DMS79 (cell line): ENCODE measurements around the gene GRIA1.

ENCODE experiments used
- DNase-seq: peaks from one replicate; lab custom pipeline; 2025; lab: John Stamatoyannopoulos, UW

The GRIA1 gene

DNA sequence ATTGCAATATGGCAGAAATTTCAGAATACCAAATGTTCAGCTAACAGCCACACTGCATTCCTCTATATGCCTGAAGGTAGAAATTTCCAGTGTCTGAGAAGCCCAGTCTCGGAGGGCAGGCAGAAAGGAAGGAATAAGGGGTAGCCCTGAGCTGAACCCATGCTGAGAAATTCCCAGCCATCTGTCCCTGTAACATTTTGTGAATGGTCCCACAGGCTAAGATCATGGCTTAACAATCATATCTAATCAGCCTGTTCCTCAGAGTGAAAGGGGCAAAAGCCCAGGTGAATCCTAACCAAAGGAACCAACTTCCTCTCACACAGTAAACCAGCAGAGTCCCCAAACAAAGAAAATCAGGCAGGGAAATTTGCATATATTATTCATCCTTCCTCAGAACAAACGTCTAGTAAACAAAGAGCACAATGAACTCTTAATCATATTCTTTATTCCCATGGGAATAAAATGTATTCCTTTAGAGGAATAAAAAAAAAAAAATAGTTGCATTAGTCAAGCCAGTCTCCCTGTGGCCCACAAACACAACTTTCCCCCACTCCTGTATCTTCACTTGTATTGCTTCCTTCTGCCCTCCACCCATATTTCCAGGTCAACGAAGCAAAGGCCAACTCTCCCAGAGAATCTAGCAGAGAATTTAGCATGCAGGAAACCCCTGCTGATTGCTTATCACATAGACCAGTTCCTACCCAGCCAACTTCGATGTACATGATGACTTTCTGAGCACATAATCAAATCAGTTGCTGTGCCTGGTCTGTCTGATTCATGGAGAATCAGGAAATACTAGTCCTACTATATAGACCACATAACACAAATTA, 290.6 kb downstream of the GRIA1 start:
- DNase-seq, result no peak

DNA sequence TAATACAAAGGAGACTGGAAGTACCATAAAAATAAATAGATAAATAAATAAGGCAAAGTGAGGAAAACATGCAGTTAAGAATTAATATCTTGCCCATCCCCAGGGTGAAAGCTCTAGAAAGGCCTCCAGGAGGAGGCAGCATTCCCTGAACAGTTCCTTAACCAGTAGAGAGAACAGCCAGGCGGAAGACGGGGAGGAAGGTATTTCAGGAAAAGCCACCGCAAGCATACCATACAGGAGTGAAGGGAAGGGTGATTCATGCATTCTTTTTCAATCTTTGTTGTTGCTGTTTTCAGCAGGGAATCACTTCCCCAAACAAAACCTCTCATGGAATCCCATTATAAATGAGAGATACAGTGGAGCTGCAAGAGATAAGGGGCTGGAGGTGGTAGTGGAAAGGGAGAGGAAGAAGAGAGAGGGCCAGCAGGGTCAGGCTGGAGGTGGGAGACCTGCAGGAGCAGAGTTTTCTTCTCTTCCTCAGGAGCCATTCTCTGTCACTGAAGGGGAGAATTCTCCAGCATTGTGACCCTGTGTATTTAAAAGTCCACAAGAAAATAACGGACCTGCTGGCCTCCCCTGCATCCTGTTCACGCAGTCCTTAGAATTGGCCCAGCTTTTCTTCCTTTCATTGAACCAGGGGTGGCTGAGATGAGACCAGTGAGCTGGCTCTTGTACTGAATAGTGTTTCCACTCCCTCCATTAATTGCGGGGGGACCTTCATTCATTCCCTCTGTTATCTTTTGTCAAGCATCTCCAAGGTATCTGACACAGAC, 292.3 kb downstream of the GRIA1 start:
- DNase-seq, result no peak

DNA sequence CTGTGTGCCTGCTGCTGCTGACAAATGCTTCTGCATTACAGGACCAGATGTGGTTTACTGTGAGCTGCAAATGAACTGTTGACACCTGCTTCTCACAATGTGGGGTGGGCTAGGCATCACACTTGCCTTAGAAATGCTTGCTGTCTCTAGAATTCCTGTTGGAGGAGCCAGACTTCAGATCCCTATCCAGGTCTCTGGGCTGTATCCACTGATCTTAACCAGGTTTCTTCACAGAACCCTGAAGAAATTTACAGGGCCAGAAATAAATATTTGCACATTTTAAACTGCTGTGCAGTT, 292.8 kb downstream of the GRIA1 start:
- no peak for DNase-seq

DNA sequence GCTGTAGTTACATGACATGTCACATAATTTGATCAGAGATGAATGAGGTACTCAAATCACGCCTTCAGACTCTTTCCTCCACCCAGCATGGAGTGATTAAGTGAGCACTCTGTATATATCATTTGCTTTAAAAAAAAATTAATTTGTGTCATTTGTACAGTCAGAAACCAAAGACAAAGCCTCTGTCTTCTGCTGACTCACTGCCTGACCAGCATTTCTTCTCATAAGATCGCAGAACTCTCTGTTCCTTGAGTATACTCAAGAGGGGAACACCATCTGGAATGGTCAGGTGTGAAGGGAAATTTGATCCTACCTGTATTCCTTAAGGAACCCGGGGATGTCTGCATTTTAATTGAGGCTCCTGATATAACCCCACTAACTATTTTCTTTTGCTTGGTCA, 293.8 kb downstream of the GRIA1 start:
- no peak for DNase-seq

DNA sequence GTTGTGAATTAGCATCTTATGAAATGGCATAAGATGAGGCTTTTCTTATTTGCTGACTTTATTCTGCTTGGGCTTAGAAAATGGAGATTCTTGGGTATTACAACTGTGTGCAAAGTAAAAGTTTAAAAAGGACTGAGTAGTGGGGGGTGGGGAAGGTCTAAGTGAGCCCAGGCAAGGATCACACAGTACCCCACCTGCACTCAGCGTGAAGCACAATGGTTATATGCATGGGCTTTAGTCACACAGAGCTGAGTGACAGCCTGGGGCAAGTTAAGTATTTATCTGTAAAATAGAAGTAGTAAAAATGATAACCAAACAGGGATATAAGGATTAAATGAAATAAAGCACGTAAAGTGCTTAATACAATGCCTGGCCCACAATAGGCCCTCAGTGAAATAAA, 300.9 kb downstream of the GRIA1 start:
- DNase-seq, result no peak

DNA sequence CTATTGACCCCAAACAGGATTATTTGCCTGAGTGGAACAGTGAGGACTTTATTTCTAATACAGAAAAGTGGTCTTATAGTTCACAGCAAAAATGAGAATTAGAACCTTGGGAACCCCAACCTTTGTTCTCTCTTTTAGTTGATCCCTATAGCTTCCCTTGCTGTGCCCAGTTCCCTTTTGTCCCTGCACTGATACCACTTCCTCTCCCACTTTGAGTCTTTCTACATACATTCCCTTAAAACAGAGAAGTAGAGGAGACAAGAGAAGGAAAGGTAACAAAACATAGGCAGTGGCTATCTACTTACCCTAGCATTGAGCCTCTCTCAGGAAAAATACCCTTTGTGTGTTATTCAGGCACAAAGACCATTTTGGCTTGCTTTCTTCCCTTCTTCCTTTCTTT, 301.8 kb downstream of the GRIA1 start:
- no peak for DNase-seq

DNA sequence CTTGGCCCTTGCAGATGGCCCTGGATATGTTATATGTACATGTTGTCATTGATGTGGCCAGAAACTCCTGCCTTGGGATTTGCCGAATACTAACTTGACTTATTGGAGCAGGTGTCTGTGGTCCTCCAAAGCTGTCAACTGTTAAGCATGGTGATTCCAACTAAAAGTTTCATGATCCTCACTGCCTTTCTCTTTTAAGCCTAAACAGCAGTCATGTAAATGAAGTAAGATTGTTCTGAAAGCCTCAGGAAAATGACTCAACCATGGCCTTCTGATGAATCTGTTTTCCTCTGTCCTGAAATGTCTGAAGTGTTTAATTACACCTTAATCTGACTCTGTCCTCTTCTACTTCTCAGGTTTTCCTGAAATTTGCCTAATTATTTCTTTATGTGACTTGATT, 303.2 kb downstream of the GRIA1 start:
- DNase-seq, result no peak

DNA sequence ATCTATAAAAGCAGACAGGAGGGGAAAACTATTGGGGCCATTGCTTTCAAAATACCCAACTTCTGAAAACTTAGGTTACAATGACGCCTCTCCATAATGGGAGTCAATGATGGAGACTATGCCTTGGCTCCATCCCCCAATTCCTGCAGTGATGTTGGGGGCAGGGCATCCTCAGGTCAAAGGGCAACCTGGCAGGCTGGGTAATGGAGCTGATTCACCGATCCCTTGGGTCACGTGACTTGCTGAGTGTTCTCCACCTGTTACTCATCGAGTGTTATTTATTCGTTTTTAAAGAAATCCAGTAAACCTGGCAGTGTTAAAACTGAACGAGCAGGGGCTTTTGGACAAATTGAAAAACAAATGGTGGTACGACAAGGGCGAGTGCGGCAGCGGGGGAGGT, 303.9 kb downstream of the GRIA1 start:
- no peak for DNase-seq

DNA sequence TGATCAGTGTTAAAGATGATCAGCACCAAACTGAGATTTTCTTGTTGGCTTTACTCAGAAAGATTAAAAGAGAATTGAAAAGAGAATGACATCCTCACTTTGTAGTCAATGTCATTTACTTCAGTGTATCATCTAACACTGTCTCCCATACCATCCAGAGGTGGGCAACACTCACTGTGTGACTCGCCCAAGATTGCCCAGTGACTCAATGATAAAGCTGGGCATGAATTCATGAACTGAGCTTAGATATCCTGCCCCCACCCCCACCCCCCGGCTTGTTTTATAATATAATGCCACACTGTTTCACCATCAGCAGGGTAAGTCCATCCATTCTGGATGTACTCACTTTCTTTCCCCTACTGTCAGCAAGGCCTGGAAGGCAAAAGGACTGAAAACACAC, 306.1 kb downstream of the GRIA1 start:
- no peak for DNase-seq

DNA sequence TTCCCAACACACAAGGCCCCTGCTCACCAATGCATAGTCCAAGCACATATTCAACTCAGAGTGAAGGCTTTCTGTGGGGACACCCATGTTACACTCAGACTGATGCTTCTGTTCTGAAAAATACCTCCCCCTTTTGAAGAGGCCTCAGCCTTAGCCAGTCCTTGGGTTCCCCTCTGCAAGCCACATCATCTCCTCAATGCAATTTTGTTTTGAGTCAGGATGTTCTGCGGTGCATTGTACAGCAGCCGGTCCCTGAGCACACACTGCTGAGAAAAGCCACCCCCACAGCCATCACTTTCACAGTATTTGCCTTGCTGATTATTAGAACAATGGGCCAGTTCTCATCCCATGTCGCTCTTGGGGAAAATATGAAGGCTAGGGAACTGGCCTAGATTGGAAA, 307.0 kb downstream of the GRIA1 start:
- no peak for DNase-seq

DNA sequence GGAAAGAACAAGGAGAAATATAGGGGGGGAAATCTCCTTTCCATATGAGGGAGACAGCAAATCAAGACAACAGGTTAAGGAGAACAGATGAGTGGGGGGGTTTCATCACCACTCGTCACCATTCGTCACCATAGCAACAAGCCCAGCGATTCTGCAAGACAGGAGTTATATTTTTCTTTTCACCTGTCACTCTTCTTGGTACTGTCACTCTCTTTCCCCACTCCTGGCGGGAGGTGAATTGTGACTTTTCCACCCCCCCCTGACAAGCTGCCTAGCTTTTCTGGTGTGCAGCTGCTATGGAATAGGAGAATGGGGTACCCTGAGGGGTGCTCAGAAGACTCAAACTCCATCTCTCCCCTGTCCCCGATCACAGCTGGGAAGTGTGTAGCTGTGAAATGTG, 308.4 kb downstream of the GRIA1 start:
- DNase-seq, result no peak

DNA sequence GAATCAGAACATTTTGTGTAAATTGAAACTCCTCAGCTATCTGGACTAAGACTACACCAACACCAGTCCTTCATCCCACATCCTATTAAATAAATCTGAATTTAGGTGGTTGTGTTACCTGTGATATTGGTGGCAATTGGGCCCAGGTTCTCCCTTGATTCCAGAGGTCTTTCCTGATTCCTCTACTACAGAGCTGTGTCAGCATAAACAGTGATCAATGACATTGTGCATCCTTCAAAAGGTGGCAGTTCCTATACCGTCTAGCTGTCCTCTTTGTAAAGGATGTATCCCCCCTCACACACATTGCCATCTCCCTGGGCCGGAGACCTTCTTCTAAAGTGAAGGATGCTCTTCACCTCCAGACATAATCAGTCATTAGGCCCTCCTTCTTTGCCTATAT, 309.0 kb downstream of the GRIA1 start:
- no peak for DNase-seq

DNA sequence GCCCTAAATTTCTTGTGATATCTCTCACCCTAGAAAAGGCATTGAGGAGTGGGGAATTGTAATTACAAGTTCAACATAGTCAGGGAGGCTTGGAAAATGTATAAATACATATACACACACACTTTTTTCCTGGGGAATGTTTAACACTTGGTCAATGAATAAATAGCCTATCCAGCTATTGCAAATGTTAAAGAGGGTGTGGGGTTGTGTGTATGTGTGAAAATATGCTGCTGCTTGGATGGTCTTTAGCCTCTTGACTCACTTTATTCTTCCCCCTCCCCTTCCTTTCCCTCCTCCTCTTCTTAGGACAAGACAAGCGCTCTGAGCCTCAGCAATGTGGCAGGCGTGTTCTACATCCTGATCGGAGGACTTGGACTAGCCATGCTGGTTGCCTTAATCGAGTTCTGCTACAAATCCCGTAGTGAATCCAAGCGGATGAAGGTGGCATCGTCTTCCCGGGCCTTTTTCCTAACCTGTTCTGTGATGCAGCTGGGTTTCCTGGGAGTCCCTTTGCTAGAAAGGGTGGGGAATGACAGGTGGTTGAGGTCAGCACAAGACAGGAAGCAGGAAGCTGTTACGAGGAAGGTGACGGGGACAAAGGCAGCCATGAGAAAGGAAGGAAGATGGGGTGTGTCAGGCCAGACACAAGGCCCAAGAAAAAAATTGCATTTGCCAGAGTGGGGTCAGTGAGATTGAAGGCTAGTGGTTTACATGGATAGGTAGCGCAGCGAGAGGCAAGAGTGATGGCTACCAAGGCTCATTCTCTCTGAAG, 311.8 kb downstream of the GRIA1 start:
- DNase-seq, result no peak

DNA sequence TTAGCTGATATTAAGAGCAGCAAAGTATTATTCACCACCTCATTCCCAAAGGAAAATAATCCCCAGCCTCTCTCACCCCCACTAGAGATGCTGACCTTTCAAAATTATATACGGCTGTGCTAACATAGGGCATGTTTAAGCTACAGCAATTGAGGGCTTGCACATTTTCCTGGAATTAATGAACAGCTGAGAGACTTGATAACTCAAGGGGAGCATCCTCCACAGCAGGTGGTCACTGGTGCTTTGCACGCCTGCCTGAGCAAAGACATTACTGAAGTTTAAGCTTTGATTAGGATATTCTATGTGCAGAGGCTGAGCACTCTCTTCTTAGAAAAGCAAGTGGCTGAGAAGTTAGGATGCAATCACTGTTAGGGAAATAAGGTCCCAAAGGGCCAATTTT, 317.3 kb downstream of the GRIA1 start:
- no peak for DNase-seq

DNA sequence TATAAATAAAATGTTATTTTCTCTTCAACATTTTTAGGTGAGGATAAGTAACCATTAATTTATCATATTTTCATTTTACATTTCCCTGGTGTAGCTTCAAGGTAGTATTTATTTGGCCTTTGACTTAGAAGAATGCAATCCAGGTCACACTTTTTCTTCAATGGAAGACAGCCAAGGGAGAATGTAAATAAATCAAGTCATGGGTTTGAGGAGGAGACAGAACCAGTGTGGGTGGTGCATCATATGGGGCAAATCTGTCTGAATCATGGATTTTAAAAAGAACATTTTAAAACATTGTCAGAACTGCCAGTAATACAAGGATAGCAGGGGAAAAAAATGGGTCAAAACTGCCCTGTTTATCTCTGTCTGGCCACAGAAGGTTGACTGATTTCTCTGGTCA, 318.7 kb downstream of the GRIA1 start:
- DNase-seq, result no peak

DNA sequence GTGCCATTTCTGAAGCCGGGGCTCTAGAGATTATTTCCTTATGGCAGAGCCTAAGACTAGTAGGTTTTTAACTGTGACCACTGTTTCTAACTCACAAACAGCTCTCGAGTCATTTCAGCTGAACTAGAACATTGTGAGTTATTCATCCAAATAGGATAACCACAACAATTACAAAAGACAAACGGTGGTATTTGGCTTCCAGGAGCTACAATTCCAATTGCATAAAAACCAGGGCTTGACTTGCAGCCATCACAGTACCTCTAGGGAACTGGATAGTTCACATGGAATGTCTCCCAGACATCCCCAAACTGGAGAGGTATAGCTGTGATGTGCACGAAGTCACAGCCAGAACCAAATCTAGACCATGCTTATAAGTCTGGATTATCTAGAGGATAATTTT, 323.4 kb downstream of the GRIA1 start:
- no peak for DNase-seq

DNA sequence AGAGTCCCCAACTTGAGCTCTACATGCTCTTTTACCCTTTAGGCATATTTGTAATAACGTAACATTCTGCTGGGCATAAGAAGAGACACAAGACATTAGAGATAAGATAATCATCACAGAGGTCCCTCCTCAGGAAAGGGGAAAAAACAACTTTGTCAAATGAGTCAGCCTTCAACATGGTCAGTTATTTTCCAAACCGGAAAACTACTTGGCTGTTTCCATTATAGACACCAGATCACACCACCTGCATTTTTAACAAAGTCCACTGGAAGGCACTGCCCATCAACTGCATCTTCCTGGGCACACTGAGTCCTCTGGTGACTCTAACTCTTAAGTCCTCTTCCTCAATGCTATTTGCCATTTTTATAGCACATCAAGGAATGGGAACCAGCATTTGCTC, 326.4 kb downstream of the GRIA1 start:
- DNase-seq, result no peak

DNA sequence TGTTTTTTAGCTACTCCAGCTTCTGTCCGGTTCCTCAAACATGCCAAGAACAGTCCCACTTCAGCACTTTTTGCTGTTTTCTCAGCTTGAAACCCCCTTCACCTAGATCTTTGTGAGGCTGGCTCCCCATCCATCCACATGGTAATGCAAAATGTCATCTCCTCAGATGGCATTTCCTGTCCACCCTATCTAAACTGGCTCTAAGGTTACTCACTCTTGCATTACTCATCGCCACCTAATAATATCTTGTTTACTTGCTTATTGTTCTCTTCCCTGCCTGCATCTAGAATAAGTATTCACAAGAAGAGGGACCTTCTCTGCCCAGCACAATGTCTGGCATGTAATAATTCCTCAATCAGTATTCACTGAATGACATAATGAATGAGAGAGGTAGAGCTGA, 328.2 kb downstream of the GRIA1 start:
- no peak for DNase-seq

DNA sequence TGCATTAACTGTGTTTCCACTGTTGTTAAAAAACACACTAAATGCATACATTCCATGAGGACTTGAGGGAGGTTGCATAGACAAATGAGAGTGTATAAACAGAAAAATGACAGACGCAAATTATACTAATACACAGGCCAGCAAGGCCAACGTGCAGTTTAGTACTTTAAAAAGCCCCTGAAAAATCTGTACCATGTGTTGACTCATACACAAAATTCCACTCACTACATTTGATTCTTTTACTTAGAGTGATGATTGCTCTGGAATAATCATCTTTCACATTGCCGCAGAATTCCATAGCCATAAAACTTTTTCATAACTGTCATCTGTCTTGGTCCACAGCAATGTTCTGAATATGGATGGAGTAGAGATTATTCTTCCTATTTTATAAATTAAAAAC, 332.6 kb downstream of the GRIA1 start:
- no peak for DNase-seq

DNA sequence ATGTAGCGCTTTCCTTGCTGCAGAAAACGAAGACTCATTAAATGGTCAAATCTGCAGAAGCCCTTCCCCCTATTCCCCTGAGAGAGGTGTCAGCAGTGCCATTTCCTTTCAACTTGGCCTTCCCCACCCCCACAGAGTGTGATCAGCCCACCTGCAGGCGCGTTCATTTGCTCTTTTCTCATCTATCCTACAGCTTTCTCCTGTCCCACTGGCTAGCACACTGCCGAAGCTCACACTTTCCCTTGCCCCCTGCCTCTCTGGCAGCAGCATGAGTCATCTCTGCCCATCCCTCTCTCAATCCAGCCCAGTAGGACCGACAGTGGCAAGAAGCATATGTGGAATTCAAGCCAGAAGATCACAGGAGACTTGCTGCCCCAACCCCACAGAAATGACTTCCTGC, 334.4 kb downstream of the GRIA1 start:
- DNase-seq, result no peak

DNA sequence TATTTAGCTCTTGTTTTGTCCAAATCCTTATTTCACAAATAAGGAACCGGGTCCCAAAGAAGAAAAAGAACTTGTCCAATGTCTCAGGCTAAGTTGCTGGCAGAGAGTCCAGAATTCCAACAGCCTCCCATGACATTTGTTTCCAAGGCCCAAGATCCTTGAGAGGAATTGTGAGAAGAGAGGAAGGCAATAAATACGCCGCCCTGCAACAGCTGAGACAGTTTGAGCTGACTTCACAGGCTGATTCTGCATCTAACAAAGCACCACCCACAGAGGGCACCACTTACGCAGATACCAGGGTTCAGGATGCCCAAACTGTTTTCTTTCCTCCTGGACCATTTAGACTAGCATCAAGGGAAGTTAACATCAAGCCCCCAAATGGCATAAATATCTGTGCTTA, 336.9 kb downstream of the GRIA1 start:
- DNase-seq, result no peak

DNA sequence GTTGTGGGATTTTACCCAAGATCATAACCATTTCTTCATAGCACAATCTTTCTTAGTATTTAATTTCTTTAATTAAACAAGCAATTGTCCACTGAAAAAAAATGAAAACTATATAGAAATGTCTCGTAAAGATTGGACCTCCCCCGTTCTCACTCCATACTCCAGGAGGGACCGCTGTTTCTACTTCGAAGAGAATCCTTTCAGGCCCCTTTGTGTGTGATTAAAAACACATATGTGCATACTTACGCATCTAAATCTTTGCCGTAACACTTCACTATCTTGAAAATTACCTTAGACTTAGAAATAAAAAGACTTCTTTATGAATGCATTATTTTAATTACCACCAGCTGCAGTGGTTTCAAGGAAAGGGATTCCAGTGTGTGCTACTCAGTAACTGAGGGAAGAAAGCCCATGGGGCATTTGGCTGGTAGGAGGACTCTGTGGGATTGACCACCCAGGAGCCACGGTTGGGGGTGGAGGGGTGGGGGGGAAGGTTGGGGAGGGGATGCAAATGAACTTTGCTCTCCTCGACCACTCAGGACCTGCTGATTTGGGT, 339.1 kb downstream of the GRIA1 start:
- DNase-seq, result no peak

DNA sequence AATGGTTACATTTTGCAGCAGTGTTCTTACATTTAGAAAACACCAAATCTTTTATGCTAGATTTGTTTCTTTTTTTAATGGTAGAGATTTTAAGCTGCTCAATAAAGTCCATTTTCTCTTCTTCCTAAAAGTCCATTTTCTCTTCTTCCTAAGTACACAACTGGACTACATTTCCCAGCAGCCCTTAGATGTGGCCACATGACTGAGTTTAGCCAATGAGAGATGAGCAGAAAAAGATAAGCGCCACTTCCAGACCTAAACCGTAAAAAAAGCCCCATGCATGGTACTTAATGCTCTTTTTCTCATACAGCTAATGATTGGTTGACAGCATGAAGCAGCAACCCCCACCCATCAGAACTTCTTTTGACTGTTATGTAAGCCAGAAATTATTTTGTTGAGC, 341.5 kb downstream of the GRIA1 start:
- DNase-seq, result no peak
